ENCODE data around the gene MTMR4. TPM values are rescaled to one million over a fixed set of nuclear protein-coding genes. Genes with fewer than 3 reads are reported as not detected.

The MTMR4 gene
- polyA plus RNA-seq, 4 donors = 30.3 to 60.9 (median 48.8) TPM

Other genes starting within 250 kb of the MTMR4 start
- 1 to 10 TPM; 1.6 to 7.6 (median 4.0) TPM for gene MPO, start 233.7 kb downstream of the MTMR4 start, polyA plus RNA-seq (ENCODE audit: insufficient read length in 4 of 4)
- 10 to 100 TPM; 26.9 to 76.5 (median 43.0) TPM for gene TSPOAP1, start 185.8 kb downstream of the MTMR4 start, polyA plus RNA-seq (ENCODE audit: insufficient read length in 4 of 4)
- 100 to 1,000 TPM; 105 to 152 (median 127) TPM for gene SUPT4H1, start 162.4 kb downstream of the MTMR4 start, polyA plus RNA-seq (ENCODE audit: insufficient read length in 4 of 4)
- gene RNF43, start 97.1 kb downstream of the MTMR4 start, polyA plus RNA-seq (ENCODE audit: insufficient read length in 4 of 4) = 10 to 100 TPM in 3 of 4 donors, under 1 TPM in 1; 0.78 to 16.3 (median 14.9) TPM
- under 1 TPM; 0.23 to 0.68 (median 0.43) TPM for gene HSF5, start 26.2 kb downstream of the MTMR4 start, polyA plus RNA-seq (ENCODE audit: insufficient read length in 4 of 4)
- gene TEX14, start 177.4 kb upstream of the MTMR4 start, polyA plus RNA-seq (ENCODE audit: insufficient read length in 4 of 4) = 1 to 10 TPM in 1 of 4 donors, under 1 TPM in 3; 0.17 to 1.0 (median 0.49) TPM
- 10 to 100 TPM; 40.3 to 52.7 (median 45.3) TPM for gene RAD51C, start 178.0 kb upstream of the MTMR4 start, polyA plus RNA-seq (ENCODE audit: insufficient read length in 4 of 4)
- gene PPM1E, start 241.2 kb upstream of the MTMR4 start, polyA plus RNA-seq (ENCODE audit: insufficient read length in 4 of 4) = 1 to 10 TPM; 1.2 to 4.6 (median 3.7) TPM